Measurements from ENCODE around the gene UBASH3B.

Gene UBASH3B

GRCh38 chr11:122681070-122681469, 25.5 kb downstream of the UBASH3B start:
- DNase-seq, result no peak

- DNase-seq, result no peak
Observed at GRCh38 chr11:122681735-122682134, 26.2 kb downstream of the UBASH3B start.

DNA sequence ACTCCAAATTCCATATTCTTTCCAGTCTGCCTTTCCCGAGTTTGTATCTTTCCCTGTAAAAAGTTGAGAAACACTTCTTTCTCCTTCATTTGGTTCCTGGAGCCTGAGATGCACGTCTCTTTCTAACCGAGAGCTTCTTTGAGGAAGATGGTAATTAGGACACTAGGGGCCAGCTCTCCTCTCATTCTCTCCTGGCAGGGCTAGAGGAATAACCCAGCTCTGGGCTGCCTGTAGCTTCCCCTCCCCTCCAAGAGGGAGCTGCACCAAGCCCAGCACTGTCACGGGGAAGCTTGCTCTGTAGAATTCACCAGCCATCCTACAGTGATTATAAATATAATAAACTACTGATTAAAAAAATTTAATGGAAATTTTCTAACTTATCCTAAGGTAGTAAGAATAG, 26.9 kb downstream of the UBASH3B start:
- no peak for DNase-seq

DNA sequence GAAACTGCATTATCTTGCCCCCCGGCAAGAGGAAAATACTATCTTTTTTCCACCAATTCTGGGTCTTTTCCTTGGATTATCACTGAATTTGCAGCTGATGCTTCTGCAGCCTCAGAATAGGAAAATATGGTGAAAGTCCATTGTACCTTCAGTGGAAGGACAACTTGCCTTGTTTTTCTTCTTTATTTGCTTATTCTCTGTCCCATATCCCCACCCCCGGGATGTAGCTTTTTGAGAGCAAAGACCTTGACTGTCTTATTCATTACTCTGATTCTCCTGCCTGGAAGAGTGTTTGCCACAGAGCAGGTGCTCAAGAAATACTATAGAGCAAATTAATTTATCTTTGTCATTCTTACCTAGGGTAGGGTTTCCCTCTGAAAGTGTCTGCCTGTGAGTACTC, 29.5 kb downstream of the UBASH3B start:
- DNase-seq, result no peak

DNA sequence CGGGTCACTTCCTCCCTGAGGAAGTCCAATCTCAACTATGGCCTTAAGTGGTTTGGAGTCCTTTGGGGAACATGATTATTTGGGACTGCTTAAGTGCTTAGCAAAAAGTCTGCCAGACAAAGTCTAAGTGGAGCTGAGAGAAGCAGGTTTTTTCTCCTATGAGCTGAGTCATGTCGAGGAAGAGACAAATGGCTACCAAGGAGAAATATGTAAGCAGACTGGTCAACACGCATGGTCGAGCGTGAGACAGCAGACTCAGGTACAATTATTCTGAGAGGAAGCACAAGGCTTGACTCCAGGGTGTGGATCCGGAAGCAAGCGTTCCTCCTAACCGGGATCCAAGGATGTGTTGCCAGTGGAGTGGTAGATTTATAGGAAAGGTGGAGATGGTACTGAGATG, 30.6 kb downstream of the UBASH3B start:
- no peak for DNase-seq

DNA sequence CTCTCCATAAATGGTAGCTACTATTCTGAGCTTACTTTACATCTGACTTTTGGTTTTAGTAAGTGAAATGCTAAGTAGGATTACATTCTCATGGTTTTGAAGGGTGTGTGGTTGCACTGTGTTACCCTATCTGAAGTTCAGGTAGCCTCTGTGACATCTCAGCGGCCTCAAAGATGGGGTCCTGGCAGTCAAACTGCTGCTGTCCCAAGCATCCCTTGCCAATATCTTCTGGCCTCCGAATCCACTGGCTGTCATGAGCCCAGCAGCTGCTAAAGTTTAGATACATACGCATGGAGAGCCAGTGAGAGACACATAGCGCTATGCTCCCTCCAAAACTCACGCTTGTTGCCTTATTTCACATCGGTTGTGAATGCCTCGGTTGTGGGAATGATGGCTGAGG, 34.9 kb downstream of the UBASH3B start:
- no peak for DNase-seq

- no peak for DNase-seq
Observed at GRCh38 chr11:122690801-122691548, 35.5 kb downstream of the UBASH3B start.

DNA sequence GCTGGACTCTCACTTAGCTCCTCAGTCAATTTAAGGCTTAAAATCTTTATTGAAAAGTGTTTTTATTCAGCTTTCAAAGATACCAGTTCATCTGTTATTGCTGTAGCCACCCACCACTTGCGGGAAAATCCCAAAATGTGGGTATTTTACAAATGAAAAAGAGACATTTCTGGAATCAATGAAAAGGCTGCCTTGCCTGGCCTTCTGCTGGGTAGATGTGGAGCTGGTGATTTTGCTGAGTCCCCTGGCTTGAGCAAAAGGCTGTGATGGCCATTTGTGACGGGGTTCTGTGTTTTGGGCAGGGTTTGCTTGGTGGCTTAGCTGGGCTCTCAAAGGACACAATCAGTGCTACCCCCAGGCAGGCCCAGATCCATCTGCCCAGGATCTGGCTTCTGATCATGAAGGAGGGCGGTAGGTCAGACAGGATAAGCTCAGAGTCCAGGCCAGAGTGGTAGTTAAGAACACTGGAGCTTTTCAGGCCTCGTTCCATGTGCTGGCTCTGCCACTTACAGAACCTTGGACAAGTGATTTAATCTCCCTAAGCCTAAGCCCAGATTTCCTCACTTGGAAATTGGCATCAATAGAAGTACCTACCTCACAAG, 36.1 kb downstream of the UBASH3B start:
- DNase-seq, result no peak

DNA sequence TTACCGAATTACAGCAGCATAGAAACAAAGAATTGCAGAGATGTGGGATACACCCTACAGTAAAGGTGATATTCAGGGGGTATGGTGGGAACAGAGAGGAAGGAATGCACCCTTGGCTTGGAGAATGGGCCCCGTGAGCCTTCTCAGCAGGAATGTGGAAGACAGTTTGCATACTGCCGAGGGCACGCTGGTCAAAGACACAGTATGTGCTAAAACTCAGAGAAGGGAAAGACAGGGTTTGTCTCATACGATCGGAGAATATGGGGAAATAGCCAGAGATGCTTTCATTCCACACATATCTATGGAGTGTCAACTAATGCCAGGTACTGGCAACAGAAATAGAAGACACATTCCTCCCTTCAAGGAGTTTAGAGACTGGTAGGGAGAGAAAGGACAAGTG, 36.9 kb downstream of the UBASH3B start:
- no peak for DNase-seq

GRCh38 chr11:122695076-122695615, 39.6 kb downstream of the UBASH3B start:
- no peak for DNase-seq

DNA sequence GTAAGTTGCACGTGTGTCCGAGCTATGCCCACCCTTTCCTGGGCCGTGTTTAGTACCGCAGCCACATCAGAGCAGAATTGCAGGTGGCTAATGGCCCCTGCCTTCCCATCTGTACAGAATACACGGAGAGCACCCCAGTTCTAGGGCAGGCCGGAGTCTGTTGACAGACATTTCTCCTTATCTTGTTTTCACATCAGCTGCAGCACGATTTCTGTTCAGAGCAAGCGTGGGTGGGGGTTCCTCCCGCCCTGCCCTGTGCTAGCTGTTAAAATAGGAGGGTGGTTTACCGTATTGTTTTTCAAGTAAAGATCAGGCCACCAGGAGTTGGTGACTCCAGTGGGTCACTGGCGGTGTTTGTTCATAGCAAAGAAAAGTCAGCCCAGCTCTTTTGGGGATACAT, 41.1 kb downstream of the UBASH3B start:
- no peak for DNase-seq

GRCh38 chr11:122697636-122698167, 42.2 kb downstream of the UBASH3B start:
- no peak for DNase-seq

DNA sequence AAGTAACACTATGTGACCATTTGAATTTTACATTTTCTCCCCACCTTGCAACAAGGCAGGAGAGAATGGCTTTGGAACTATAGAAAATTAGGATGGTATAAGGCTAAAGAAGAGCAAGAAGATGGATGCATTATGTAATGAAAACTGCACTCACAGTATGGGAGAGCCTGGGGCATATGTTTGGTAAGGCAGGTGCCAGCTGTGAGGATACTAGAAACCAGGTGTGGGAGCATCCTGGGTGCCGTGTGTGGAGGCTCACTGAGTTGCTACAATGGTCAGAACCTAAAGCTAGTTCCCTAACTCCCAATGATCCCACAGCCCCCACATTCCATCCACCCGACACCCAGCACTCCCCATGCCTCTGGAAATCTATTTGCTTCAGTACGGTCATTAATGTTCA, 42.9 kb downstream of the UBASH3B start:
- DNase-seq, result no peak

DNA sequence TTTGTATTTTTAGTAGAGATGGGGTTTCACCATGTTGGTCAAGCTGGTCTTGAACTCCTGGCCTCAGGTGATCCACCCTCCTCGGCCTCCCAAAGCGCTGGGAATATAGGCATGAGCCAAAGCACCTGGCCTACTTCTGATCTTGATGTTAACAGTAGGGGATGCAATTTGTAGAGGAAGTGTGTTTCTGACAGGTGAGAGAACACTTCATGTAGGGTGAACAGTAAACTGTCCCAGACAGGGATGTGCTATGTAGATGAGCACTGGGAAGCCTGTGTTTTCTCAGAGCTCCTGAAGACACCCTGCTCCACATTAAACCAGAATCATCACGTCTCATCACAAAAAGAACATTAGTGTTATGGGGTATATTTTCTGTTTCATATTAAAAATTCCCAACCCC, 45.1 kb downstream of the UBASH3B start:
- DNase-seq, result no peak

GRCh38 chr11:122701143-122701542, 45.6 kb downstream of the UBASH3B start:
- DNase-seq, result no peak

DNA sequence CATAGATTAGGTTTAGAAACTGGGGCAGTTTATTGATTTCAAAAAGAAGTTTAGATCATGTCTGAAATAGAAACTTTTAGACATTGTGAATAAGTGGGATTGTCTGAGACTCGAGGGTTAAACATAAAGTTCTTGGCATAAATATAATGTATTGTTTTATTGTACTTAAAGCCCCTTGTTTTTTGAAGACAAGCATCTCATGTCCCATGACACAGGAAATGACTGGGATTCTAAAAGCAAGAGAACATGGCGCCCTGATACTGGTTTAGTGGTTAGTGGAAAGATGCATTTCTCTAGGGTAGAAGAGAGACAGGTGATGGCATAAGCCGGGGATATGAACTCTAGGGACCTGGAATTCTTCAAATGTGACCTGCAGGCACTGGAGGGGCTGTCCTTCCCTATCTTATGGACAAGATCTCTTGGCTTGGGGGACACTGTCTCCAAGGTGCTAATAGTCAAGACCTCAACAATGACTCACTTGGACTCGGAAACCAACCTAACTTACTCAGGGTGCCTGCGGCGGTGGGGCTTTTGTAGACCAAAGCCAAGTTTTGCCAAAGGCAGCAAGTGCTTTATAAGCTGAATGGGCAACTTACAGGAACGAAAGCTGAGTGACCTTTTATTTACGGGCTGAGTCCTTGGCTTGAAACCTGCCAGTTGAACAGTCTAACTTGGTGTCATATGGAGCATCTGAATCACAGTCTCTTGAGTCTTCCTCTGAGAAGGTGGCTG, 48.2 kb downstream of the UBASH3B start:
- no peak for DNase-seq

GRCh38 chr11:122705396-122705795, 49.9 kb downstream of the UBASH3B start:
- DNase-seq, result no peak

- no peak for DNase-seq
Observed at GRCh38 chr11:122706291-122707088, 51.0 kb downstream of the UBASH3B start.

GRCh38 chr11:122707111-122707510, 51.6 kb downstream of the UBASH3B start:
- no peak for DNase-seq

DNA sequence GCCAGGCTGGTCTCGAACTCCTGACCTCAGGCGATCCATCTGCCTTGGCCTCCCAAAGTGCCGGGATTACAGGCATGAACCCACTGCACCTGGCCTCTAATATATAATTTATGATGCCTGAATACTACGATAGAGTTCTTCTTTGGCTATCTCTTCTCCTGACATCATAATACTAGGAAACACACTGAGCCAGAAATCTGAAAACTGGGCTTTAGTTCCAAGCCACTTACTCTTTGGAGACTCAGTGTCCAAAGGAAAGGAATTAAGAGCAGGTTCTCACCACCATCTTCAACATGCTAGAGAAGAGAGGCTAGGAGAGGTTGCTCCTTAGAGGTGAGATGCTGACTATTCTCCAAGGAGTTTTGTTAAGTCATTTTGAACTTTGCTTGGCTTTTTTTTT, 52.4 kb downstream of the UBASH3B start:
- DNase-seq, result no peak

- DNase-seq, result no peak
Observed at GRCh38 chr11:122709039-122709760, 53.7 kb downstream of the UBASH3B start.

- DNase-seq, result no peak
Observed at GRCh38 chr11:122711362-122711761, 55.8 kb downstream of the UBASH3B start.

Data from NCI-H2227 treated with DMSO at 0.1 percent for 48 hours (cell line).